DOHH2 (cell line): Measurements from ENCODE around the gene RSPH6A.
A peak's percentile ranks its signal among the peaks of the same experiment; 100 is the strongest.

Source experiments
- H3F3A ChIP-seq: fragments of 200-600 bp; sonication (generic), shearing (Covaris generic); 2 replicates; pipeline ENCODE4 v1.6.0; 2016; ENCODE audit warnings: antibody characterized with exemption, mild to moderate bottlenecking; ENCODE audit not compliant: control insufficient read depth, insufficient read depth
- H3K27ac ChIP-seq: fragments of 200-600 bp; sonication (generic); 2 replicates; pipeline ENCODE4 v1.5.1; 2014; ENCODE audit warnings: low read depth, mild to moderate bottlenecking, low read length, moderate library complexity
- H3K27me3 ChIP-seq: fragments of 200-600 bp; sonication (generic); 2 replicates; pipeline ENCODE4 v1.6.1; 2014; ENCODE audit warnings: mild to moderate bottlenecking, low read length, mixed read lengths; ENCODE audit not compliant: control insufficient read depth
- H3K36me3 ChIP-seq: fragments of 200-600 bp; sonication (generic); 2 replicates; pipeline ENCODE4 v1.6.1; 2014; ENCODE audit warnings: mild to moderate bottlenecking, low read length, moderate library complexity, mixed read lengths; ENCODE audit not compliant: control insufficient read depth
- H3K4me1 ChIP-seq: fragments of 200-600 bp; sonication (generic); 2 replicates; pipeline ENCODE4 v1.6.1; 2014; ENCODE audit warnings: mild to moderate bottlenecking, low read length, mixed read lengths; ENCODE audit not compliant: control insufficient read depth
- H3K4me2 ChIP-seq: fragments of 200-600 bp; sonication (generic); 2 replicates; pipeline ENCODE4 v1.6.0; 2014; ENCODE audit warnings: mild to moderate bottlenecking, low read length, moderate library complexity
- H3K4me3 ChIP-seq: fragments of 200-600 bp; sonication (generic); 2 replicates; pipeline ENCODE4 v1.5.1; 2014; ENCODE audit warnings: mild to moderate bottlenecking, low read length, mixed read lengths
- H3K79me2 ChIP-seq: fragments of 200-600 bp; sonication (generic); 2 replicates; pipeline ENCODE4 v1.6.1; 2014; ENCODE audit warnings: mild to moderate bottlenecking, low read length, mixed read lengths; ENCODE audit not compliant: control insufficient read depth
- H3K9me2 ChIP-seq: fragments of 200-600 bp; sonication (generic); replicated peaks from 2 replicates; pipeline ENCODE4 v1.6.1; 2014; ENCODE audit warnings: mild to moderate bottlenecking, low read length, mixed read lengths; ENCODE audit not compliant: control insufficient read depth
- H3K9me3 ChIP-seq: fragments of 200-600 bp; sonication (generic); 2 replicates; pipeline ENCODE4 v1.6.1; 2014; ENCODE audit warnings: antibody characterized with exemption, low read length, mixed read lengths; ENCODE audit not compliant: control insufficient read depth, insufficient read depth
- H4K20me1 ChIP-seq: fragments of 200-600 bp; sonication (generic); 2 replicates; pipeline ENCODE4 v1.6.0; 2014; ENCODE audit warnings: low read depth, mild to moderate bottlenecking, antibody characterized with exemption, low read length, moderate library complexity; ENCODE audit not compliant: control insufficient read depth, insufficient read depth
- EZH2phosphoT487 ChIP-seq: fragments of 200-600 bp; sonication (generic); IDR thresholded peaks from 2 replicates; pipeline ENCODE4 v1.6.1; 2017; ENCODE audit warnings: borderline replicate concordance, mild to moderate bottlenecking, antibody characterized with exemption, low read length, moderate library complexity, mixed read lengths
- TF ChIP-seq, protein P1 (sequence below): fragments of 200-600 bp; sonication (generic); IDR thresholded peaks from one replicate; pipeline ENCODE4 v1.5.1; 2014; ENCODE audit warnings: antibody characterized with exemption, mild to moderate bottlenecking, low read depth, low read length; ENCODE audit not compliant: poor library complexity, severe bottlenecking

Gene RSPH6A

DNA sequence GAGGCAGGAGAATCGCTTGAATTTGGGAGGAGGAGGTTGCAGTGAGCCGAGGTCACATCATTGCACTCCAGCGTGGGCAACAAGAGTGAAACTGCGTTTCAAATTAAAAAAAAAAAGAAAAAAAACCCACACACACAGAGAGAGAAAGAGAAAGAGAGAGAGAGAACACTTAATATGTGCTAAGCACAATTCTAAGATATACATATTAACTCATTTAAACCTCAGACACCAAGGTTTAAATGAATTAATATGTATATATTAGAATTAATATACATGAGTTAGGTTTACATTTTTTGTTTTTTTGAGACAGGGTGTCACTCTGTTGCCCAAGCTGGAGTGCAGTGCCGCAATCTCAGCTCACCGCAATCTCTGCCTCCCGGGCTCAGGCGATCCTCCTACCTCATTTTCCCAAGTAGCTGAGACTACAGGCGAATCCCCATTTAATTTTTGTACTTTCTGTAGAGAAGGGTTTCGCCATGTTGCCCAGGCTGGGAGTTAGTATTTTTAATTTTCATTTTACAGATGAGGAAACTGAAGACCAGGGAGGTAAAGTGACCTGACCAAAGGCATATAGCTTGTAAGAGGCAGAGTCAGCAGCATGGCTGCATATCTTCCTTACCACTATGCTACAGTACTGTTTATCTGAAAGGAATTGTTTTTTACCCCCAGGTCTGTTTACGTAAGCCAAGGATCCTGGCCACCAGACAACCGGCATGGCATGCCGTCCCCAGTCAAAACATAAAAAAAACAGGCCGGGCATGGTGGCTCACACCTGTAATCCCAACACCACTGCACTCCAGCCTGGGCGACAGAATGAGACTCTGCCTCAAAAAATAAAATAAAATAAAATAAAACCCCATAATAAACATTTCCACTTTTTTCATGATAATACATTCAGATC lies 45.5 kb upstream of the RSPH6A start:
- H3K4me3 ChIP-seq, result peak overlapping the region; percentile 90

DNA sequence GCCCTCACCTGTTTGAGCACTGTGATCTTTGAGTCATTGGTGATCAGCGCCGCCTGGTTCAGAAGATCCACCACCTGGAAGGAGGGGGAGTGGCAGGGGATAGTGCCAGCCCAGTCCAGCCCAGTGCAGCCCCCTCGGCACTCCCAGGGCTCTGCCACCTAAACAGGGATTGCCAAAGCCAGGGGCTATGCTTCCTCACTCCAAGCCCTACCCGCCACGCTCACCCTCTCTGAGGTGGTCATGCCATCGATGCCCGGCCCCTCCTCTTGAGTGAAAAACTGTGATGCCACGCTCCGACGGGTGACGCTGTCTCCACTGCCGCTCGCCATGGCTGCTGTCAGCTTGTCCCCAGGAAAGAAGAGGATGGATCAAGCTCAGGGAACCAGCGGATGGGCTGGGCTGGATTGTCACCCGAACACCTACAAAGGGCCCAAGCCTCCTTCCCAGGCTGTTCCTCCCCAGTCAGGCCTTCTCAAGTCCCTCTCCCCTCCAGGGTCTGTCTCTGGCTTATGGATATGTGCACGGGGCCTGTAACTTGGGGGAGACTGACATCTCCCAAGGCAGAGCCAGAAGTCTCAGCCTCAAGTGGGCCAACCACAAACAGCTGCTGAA lies 39.2 kb upstream of the RSPH6A start:
- no peak overlapping the region for H3K27ac ChIP-seq
- no peaks in the 10 kb centered on the region for H3F3A ChIP-seq
- H3K79me2 ChIP-seq, result peaks cover 39% of the 10 kb centered on the region
- H3K4me3 ChIP-seq, result no peak overlapping the region
- no peaks in the 10 kb centered on the region for H3K4me1 ChIP-seq
- no peaks in the 10 kb centered on the region for H4K20me1 ChIP-seq
- peaks cover 73% of the 10 kb centered on the region for H3K36me3 ChIP-seq
- H3K27me3 ChIP-seq, result no peaks in the 10 kb centered on the region
- TF ChIP-seq EZH2phosphoT487, result no peak
- TF ChIP-seq, protein P1, sequence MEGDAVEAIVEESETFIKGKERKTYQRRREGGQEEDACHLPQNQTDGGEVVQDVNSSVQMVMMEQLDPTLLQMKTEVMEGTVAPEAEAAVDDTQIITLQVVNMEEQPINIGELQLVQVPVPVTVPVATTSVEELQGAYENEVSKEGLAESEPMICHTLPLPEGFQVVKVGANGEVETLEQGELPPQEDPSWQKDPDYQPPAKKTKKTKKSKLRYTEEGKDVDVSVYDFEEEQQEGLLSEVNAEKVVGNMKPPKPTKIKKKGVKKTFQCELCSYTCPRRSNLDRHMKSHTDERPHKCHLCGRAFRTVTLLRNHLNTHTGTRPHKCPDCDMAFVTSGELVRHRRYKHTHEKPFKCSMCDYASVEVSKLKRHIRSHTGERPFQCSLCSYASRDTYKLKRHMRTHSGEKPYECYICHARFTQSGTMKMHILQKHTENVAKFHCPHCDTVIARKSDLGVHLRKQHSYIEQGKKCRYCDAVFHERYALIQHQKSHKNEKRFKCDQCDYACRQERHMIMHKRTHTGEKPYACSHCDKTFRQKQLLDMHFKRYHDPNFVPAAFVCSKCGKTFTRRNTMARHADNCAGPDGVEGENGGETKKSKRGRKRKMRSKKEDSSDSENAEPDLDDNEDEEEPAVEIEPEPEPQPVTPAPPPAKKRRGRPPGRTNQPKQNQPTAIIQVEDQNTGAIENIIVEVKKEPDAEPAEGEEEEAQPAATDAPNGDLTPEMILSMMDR, result no peak
- no peak overlapping the region for H3K4me2 ChIP-seq
- H3K9me3 ChIP-seq, result no peaks in the 10 kb centered on the region
- no peaks in the 10 kb centered on the region for H3K9me2 ChIP-seq

More for the DNA sequence above, 45.5 kb upstream of the RSPH6A start:
- Histone ChIP-seq H3K36me3 (peaks cover 45% of the 10 kb centered on the region), H3F3A (no peaks in the 10 kb centered on the region; the same call in 1 of the 2 replicates), H3K4me1 (peaks cover 25% of the 10 kb centered on the region), H3K27me3 (peaks cover 24% of the 10 kb centered on the region), H4K20me1 (no peaks in the 10 kb centered on the region), H3K4me2 (peak overlapping the region; percentile 87), H3K9me2 (no peaks in the 10 kb centered on the region), H3K9me3 (no peaks in the 10 kb centered on the region), H3K27ac (0 out of 2 replicates have a peak overlapping the region, but pooled peaks have one; percentile 22), H3K79me2 (peaks cover 67% of the 10 kb centered on the region)
- TF ChIP-seq, protein P1, result no peak
- no peak for TF ChIP-seq EZH2phosphoT487

DNA sequence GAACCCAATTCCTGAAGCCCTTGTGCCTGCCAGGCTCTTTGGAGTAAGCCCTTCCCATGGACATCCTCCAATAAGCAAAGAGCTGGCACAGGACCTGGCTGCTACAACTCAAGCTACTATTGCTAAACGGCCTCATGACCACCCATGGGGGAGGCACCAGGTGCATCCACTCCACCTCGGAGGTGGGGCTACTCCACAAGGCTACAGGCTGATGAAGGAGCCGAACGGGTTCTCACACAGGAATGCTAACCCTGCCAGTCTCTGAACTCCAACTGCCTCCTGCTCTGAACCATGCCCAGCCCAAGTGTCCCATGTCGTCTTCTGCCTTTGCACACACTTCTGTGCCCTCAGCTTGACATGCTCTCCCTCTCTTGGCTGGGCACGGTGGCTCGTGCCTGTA lies 37.9 kb upstream of the RSPH6A start:
- no peak overlapping the region for H3K27ac ChIP-seq
- TF ChIP-seq EZH2phosphoT487, result no peak
- TF ChIP-seq, protein P1, result no peak
- H3K27me3 ChIP-seq, result no peaks in the 10 kb centered on the region
- H3F3A ChIP-seq, result no peaks in the 10 kb centered on the region
- no peaks in the 10 kb centered on the region for H3K9me2 ChIP-seq
- peaks cover 26% of the 10 kb centered on the region for H3K79me2 ChIP-seq
- H4K20me1 ChIP-seq, result no peaks in the 10 kb centered on the region
- peaks cover 76% of the 10 kb centered on the region for H3K36me3 ChIP-seq
- no peaks in the 10 kb centered on the region for H3K4me1 ChIP-seq
- H3K4me2 ChIP-seq, result no peak overlapping the region
- H3K4me3 ChIP-seq, result no peak overlapping the region
- H3K9me3 ChIP-seq, result no peaks in the 10 kb centered on the region
